Measurements from ENCODE around the gene ZFYVE27.

The ZFYVE27 gene

GRCh38 chr10:97771055-97771891, 34.3 kb downstream of the ZFYVE27 start:
- no peak for DNase-seq (ENCODE audit: low read depth)

DNA sequence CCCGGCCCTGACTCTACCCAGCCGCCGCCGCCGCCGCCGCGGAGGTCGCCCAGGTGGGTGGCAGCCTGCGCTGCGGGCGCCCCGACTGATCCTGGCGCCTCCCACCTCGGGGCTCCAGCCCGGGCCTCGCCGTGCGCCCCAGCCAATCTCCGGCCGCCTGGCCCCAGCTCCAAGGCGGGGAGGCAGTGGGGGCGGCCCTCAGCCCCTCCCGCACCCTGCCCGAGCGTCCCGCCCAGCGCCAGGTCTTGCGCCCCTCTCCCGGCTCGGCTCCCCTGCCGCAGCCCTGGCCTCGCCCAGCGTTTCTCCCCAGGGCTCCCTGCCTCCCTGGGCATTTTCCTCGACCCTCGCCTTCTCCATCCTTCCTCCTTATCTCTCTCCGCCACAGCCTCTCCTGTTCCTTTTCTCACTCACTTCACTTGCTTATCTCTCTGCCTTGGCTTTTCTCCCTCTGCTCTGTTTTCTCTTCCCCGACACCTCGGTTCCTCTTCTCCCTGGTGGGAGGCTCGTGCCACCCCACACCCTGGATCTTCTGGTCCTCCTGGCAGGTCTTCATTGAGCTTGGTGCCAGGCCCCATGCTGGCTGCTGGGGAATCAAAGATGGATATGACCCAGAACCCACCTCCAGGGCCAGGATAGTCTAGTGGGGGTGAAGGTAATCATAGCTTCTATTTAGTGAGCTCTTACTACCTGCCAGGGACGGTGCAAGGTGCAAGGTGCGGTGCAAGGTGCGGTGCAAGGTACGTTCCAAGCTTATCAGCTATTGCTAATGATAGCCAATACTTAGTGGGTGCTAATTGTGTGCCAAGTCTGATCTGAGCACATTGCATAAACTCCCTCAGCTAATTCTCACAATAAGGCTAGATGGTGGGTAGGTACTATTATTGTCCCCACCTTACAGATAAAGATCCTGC, 35.2 kb downstream of the ZFYVE27 start, which contains the start of gene SFRP5:
SFRP5 (minus strand) TSS at position 87 of the 911 bp plus-strand sequence. CDS start 166 bp downstream, outside the sequence.
- no peak for DNase-seq (ENCODE audit: low read depth)

- no peak for DNase-seq (ENCODE audit: low read depth)
Measured at GRCh38 chr10:97773096-97773495, 36.2 kb downstream of the ZFYVE27 start.

- no peak for DNase-seq (ENCODE audit: low read depth)
Measured at GRCh38 chr10:97774811-97775294, 37.9 kb downstream of the ZFYVE27 start.

DNA sequence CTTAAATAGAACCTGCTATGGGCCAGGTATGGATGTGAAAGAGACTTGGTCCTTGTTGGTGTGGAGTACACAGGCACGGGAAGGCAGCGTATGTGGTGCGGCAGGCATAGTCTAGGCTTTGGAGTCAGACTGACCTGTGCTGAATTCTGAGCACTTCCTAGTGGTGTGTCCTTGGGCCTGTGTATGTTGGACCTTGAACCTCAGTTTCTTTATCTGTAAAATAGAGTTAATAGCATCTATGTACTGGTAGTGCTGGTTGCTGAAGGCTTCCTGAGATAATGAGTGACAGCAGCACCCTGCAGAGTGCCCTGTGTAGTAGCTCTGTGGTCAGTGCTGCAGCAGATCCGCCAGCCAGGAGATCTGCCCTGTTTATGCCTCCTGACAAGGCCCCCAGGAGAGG, 40.2 kb downstream of the ZFYVE27 start:
- DNase-seq (ENCODE audit: low read depth), result no peak

DNA sequence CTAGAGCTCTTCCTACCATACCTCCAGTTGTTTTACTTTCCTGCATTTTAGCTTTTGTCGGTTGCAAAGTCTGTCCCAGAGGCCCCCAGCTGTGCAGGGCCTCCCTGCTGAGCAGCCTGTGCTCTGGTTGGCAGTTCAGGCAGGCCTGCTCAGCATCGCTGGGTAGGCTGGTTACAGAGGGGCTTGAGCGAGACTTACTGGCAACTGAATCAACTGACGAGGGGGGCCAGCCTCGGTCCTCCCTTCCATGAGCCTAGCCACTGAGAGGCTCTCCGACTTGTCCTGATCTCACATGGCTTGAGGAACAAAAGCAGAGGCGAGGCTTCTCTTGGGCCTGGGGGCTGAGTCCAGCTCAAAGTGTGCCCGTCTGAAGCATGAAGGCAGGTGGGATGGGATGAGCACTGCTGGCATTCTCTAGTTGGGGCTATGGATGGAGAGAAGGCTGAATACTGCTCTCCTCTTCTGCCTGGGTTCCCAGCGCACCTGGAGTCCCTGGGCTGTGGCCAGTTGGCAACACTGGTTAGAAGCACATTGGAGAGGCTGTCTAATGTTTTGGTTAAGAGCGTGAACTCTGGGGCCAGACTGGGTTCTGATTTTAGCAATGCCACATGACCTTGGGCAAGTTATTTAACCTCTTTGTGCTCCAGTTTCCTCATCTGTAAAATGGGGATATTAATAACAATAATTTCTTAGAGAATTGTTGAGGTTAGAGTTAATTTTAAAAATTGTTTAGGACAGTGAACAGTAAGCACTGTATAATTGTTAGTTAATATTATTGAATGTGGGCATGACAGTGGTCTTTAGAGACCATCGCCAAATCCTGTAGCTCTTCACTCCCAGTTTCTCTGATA, 41.7 kb downstream of the ZFYVE27 start:
- no peak for DNase-seq (ENCODE audit: low read depth)

DNA sequence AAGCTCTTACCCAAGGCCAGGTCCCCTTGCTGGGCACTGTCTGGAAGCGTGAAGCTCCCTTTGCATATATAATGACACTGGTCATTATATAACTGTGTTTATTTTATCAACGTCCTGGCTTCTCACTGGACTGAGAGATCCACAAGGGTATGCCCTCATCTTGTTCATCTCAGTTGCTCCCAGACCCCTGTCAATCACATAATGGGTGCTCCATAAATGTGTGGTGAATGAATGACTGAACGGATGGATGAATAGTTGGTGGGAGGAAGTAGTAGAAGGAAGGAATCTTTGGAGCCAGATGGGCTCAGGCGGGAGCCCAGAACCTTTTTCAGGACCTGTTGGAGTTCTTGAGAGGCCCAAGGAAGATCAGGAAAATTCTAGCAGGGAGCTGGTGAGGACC, 42.6 kb downstream of the ZFYVE27 start:
- DNase-seq (ENCODE audit: low read depth), result no peak

- DNase-seq (ENCODE audit: low read depth), result no peak
Measured at GRCh38 chr10:97779975-97780374, 43.0 kb downstream of the ZFYVE27 start.

- no peak for DNase-seq (ENCODE audit: low read depth)
Measured at GRCh38 chr10:97780841-97781617, 44.1 kb downstream of the ZFYVE27 start.

DNA sequence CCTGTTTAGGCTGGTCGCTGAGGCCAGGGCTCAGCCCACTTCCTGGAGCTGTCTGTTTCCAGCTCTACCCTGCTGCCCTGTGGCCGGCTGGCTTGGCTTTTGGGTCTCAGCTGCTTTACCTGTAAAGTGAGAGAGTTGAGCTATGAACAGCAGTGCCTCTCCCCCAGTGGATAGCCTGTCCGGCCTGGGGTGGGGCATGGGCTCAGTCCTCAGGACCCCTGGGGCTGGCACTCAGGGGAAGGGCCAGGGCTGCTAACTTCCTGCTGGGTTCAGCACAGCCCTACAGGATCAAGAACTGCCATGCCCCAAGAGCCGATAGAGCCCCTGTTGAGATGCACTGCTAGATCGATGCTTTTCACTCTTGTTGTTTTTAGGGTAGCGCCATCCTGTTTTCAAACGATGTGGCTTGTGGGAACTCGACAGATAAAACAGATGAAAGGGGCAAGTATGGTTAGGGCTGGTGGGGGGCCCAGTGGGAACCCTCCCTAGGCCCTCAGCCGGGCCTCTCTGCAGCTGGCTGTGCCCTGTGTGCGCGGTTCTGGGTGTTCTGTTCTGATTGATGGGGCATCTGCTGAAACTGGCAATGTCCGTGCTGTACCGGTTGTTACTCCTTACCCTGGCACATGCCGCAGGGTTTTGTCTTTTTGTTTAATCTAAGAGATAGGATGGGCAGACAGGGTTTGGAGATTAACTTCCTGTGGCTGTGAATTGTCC, 44.8 kb downstream of the ZFYVE27 start:
- DNase-seq (ENCODE audit: low read depth), result no peak

DNA sequence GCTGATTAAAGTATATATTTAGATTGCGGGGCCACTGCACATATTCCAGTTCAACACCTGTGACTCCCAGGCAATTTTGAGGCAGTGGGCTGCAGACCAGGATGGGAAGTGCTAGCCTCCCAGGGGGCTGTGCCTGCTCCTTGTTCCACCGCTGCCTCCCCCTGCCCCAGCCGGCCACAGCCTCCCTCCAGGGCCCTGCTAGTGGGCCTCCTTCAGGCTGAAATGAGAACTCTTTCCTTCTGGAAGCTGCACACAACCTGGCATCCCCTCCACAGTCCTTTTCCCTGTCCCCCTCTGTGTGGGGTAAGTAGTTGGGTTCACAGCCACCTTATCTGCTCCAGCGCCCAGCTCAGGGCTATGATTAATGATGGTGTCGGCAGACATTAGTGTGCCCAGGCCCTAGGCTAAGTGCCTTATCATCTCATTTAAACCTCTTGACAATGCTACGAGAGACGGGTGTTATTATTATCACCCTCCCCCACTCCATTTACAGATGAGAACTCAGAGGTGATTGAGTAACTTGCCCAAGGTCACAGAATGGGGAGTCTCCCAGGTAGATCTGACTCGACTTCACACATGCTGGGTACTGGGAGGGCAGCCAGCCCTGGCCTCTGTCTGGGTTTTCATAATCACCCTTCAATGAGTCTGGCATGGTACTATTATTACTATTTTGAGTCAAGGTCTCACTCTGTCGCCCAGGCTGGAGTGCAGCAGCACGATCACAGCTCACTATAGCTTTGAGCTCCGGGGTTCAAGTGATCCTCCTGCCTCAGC, 45.7 kb downstream of the ZFYVE27 start:
- no peak for DNase-seq (ENCODE audit: low read depth)

GRCh38 chr10:97784200-97784810, 47.4 kb downstream of the ZFYVE27 start:
- DNase-seq (ENCODE audit: low read depth), result no peak

DNA sequence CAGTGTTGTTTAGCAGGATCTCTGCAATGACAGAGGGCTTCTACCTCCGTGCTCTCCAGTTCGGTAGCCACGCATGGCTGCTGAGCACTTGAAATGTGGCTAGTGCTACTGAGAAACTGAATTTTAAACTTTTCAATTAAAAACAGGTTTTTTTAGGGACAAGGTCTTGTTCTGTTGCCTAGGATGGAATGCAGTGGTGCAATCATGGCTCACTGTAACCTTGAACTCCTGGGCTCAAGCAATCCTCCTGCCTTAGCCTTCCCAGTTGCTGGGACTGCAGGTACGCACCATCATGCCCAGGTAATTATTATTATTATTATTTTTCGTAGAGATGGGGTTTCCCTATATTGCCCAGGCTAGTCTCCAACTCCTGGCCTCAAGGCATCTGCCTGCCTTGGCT, 48.3 kb downstream of the ZFYVE27 start:
- no peak for DNase-seq (ENCODE audit: low read depth)

DNA sequence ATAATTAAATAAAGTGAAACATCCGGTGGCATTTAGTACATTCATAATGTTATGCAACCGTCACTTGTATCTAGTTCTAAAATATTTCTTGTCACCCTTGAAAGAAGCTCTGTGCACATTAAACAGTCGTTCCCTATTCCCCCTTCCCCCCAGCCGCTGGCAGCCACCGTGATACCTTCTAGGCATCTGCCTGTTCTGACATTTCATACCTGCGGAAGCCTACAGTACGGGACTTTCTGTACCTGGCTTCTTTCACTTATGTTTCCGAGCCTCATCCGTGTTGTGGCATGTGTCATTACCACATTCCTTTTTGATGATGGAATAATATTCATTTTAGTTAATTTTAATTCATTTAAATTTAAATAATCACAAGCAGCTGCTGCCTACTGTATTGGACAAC, 48.8 kb downstream of the ZFYVE27 start:
- DNase-seq (ENCODE audit: low read depth), result no peak

- no peak for DNase-seq (ENCODE audit: low read depth)
Measured at GRCh38 chr10:97788552-97789442, 51.9 kb downstream of the ZFYVE27 start.

GRCh38 chr10:97789770-97790397, 53.0 kb downstream of the ZFYVE27 start:
- DNase-seq (ENCODE audit: low read depth), result no peak
